HTR-8/SVneo (cell line): ENCODE data around the gene SRRM5.
"Not testable (repeated sequence)": the region's sequence is repeated elsewhere in the genome, so short reads cannot be mapped to it uniquely, and the experiment has no call there.

Experiments
- DNase-seq: peaks from one replicate; pipeline ENCODE4 v3.0.0; 2011; ENCODE audit warnings: low spot score, mixed read lengths; ENCODE audit not compliant: insufficient read length
- FAIRE-seq: peaks from 2 replicates; lab custom pipeline; 2011; peaks lifted over from hg19 to GRCh38; lab: Jason Lieb, UNC

The SRRM5 gene

GRCh38 chr19:43634068-43634467, 22.2 kb downstream of the SRRM5 start:
- FAIRE-seq (no peak), DNase-seq (no peak)

GRCh38 chr19:43634506-43634871, 22.6 kb downstream of the SRRM5 start:
- FAIRE-seq (no peak), DNase-seq (no peak)

- DNase-seq (no peak), FAIRE-seq (no peak)
These were observed 23.1 kb downstream of the SRRM5 start for GRCh38 chr19:43634872-43635560.

- not testable (repeated sequence) for FAIRE-seq, DNase-seq
These were observed 23.7 kb downstream of the SRRM5 start for GRCh38 chr19:43635561-43635940.

GRCh38 chr19:43636121-43636683, 24.3 kb downstream of the SRRM5 start:
- no peak for FAIRE-seq
- DNase-seq, result peak; percentile 57

GRCh38 chr19:43638214-43638994, 26.5 kb downstream of the SRRM5 start:
- FAIRE-seq, result peak; percentile 52
- no peak for DNase-seq

- no peak for FAIRE-seq
These were observed 27.2 kb downstream of the SRRM5 start for GRCh38 chr19:43638995-43639518.

GRCh38 chr19:43639519-43640423, 27.9 kb downstream of the SRRM5 start, which contains the start of gene CADM4:
TSS of gene CADM4 (minus strand) at chr19:43639850. CDS start at chr19:43639790, 60 bp downstream.
- DNase-seq, result peak; percentile 31
- peak; percentile 74 for FAIRE-seq

More at GRCh38 chr19:43638995-43639518, 27.2 kb downstream of the SRRM5 start:
- DNase-seq, result no peak

GRCh38 chr19:43640424-43640757, 28.5 kb downstream of the SRRM5 start:
- FAIRE-seq, result no peak
- no peak for DNase-seq

GRCh38 chr19:43641333-43641732, 29.4 kb downstream of the SRRM5 start:
- FAIRE-seq (no peak), DNase-seq (no peak)

GRCh38 chr19:43642531-43642930, 30.6 kb downstream of the SRRM5 start:
- FAIRE-seq (no peak), DNase-seq (no peak)

- no peak for DNase-seq
- FAIRE-seq, result no peak
These were observed 31.4 kb downstream of the SRRM5 start for GRCh38 chr19:43643326-43643725.

- FAIRE-seq (no peak), DNase-seq (no peak)
These were observed 32.3 kb downstream of the SRRM5 start for GRCh38 chr19:43644181-43644580.

- FAIRE-seq (no peak), DNase-seq (no peak)
These were observed 36.7 kb downstream of the SRRM5 start for GRCh38 chr19:43648633-43649032.

- DNase-seq, result no peak
These were observed 37.6 kb downstream of the SRRM5 start for GRCh38 chr19:43649514-43649913.

GRCh38 chr19:43650276-43650675, 38.4 kb downstream of the SRRM5 start:
- DNase-seq, FAIRE-seq: not testable (repeated sequence)

More at GRCh38 chr19:43649514-43649913, 37.6 kb downstream of the SRRM5 start:
- no peak for FAIRE-seq

GRCh38 chr19:43651758-43652545, 40.1 kb downstream of the SRRM5 start:
- DNase-seq (peak; percentile 64), FAIRE-seq (no peak)

GRCh38 chr19:43652546-43652874, 40.6 kb downstream of the SRRM5 start:
- FAIRE-seq, result no peak

GRCh38 chr19:43656436-43656835, 44.5 kb downstream of the SRRM5 start:
- FAIRE-seq (no peak), DNase-seq (no peak)

More at GRCh38 chr19:43652546-43652874, 40.6 kb downstream of the SRRM5 start:
- DNase-seq, result no peak
